HG03520 (cell line): ENCODE data around the gene RAB17.
"Not testable (repeated sequence)": the region's sequence is repeated elsewhere in the genome, so short reads cannot be mapped to it uniquely, and the experiment has no call there.

ENCODE experiments used
- ATAC-seq: cut with Tn5 transposase; IDR thresholded peaks from one replicate; pipeline ENCODE4 v1.9.1; 2021; ENCODE audit warnings: mild to moderate bottlenecking, moderate library complexity; ENCODE audit not compliant: unreplicated experiment

Gene RAB17

DNA sequence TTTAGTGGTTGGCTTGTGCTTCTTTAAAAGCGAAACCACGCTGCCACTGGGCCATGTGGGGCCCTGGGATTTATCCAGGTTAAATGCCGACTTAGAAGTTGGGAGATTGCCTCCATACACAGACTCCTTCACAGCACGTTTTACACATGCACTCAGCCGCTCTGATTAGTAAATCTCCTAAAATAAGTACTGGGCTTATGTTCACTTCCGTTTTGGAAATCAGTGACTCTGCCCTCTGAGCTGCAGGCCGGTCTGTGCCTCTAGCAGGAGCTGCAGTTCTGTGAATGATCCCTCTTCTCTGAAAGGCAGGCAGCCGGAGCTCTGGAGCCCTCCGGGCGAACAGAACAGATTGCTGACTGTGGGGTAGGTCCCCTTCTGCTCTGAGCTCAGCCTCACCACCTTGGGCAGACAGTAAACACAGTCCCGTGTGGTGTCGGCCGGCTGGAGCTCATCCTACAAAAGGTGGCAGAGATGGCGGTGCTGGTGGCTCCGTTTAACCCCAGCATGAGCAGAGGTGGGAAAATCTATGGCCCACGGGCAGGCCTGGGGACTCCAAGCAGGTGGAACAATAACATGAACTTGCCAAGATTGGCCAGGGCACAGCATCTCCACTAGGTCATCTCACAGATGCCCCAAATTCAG, 9.8 kb upstream of the RAB17 start:
- ATAC-seq: no peak

DNA sequence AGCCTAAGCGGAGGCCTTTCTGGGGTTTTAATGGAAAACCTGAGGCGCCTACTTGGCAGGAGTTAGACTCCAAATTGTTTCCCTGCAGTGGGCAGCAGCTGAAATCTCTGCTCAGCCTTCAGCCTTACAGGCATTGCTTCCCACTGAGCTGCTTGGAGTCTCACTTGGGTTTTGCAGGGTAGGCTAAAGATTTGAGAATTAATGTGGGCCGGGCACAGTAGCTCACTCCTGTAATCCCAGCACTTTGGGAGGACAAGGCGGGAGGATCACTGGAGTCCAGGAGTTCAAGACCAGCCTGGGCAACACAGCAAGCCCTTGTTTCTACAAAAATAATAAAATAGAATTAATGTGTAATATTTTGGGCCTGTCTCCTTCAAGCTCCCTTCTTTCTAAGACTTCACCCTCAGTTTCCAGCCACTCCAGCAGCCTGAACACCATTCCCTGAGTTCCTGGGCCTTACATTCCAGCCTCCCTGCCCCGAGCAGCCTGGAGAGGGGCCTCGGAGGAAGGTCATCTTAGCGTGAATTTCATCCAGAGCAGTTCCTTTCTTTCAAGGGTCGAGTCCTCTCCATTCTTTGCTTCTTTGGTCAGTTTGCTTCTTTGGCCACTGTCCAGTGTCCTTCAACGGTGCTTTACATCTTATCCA, 9.1 kb upstream of the RAB17 start:
- ATAC-seq: no peak

DNA sequence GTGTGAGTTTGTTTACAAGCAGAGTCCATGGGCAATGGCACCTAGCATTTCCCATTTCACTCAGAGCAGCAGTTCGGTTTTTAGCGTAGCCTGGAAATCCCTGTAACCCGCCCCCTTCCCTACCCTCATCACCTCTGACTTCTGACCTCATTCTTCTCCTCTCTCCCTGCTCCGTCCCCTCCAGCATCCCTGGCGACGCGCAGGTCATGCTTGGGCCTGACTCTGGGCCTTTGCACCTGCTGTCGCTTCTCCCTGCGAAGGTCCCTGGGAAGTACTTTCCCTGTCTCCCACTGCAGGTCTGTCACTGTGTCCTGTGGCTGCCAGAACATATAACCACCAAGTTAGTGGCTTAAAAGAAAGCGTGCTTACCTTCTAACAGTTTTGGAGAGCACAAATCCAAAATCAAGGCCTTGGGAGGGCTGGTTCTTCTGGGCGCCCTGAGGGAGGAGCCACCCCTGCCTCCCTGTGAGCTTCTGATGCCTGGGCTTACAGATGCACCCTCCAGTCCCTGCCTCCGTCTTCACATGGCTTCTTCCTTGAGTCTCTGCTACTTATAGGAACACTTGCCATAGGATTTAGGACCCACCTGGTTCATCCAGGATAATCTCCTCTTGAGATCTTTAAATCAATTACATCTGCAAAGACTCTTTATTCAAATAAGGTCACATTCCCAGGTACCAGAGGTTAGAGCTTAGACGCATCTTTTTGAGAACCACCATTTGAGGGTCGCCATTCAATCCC, 8.1 kb upstream of the RAB17 start:
- ATAC-seq: no peak

DNA sequence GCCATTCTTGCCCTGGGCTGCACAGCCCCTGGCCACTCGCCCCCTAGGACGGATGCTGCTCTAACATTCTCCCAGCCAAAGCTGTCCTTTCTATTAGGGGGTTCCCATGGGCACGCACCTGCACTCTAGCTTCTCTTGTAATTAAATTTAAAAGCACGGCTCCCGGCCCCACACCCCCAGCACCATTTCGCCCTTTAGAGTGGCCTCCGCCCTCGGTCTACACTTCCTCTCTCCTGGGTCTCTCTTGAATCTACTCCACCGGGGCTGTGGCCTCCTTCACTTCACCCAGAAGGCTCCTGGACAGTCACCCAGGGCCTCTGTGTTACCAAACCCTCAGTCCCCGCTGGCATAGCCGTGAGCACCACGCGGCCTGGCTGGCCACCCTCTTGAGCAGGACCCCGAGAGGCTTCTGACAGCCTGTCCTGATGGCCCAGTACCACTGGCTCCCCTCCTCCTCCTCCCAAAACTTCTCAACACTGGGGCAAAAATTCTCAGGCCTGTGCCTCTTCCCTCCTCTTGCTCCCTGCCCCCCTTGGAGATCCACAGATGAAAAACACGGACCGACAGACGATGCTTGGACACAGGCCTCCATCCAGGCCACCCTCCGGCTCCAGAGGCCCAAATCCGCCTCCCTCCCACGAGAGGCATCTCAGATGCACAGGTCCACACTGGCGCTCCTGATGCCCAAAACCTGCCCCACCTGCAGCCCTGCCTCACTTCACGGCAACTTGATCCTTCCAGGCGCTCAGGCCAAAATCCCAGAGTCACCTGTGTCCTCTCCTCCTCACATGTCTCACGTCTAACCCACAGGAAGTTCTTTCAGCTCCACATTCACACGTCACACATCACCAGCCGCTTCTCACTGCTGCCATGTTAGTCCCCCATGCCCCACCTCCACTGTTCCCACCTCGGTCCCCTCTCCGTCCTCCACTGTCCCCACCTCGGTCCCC, 6.9 kb upstream of the RAB17 start:
- ATAC-seq: no peak

DNA sequence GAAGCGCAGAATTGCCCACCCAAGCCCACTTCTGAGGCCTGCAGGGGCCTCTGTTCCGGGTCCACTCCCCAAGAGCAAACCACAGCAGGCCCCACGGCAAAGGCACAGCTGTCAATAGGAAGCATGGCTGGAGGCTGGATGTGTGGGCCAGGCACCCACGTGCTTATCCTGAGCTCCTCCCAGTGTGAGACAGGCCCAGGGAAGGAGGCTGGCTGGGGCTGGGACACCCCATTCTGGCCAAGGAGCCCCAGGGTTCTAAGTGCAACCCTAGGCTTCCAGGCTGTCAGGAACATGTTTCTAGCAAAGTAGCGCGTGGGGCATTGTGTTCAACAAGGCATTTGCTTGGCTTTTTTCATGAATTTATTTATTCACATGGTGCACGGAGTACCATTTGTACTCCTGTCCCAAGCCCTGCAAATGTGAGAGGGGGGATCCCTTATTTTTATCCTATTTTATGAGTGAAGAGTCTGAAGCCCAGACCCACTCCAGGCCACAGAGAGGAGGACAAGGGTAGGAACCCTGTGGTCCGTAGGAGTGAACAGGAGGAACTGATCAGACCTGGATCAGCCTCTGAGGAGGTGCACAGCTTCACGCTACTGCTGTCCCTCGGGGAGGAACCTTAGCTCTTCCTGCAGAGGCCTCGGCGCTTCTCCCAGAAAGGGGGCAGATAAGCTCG, 6.1 kb upstream of the RAB17 start:
- no peak for ATAC-seq

DNA sequence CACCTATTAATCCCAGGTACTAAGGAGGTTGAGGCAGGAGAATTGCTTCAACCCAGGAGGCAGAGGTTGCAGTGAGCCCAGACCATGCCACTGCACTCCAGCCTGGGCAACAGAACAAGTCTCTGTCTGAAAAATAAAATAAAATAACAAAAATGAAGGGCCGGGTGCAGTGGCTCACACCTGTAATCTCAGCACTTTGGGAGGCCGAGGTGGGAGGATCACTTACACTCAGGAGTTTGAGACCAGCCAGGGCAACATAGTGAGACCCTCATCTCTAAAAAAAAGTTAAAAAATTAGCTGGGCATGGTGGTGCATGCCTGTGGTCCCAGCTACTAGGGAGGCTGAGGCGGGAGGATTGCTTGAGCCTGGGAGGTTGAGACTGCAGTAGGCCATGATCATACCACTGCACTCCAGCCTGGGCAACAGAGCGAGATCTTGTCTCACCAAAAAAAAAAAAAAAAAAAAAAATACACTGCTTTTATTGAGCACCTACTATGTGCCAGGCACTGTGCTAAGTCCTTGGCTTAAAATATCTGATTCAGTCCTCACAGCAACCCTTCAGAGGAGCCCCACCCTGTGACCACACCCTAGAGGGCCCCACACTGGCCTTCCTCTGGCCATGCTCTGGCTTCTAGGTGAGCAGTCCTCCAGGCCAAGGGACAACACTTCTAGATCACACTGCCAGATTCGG, 5.4 kb upstream of the RAB17 start:
- not testable (repeated sequence) for ATAC-seq

DNA sequence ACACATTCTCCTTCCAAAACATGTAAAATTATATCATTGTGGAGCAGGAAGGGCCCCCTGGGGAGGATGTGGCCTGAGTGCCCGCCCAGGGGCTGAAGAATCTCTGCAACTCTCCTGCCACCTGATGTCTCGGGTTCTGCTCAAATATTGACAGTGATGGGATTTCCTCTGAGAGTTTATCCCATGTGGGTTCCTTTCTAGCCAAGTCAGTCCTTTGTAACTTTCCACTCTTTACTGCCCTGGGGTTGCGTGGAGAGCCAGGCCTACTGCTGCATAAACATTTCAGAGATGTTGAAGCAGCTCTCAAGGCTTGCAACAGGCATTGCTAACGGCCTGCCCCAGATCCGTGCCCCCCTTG, 4.0 kb upstream of the RAB17 start:
- ATAC-seq: no peak

DNA sequence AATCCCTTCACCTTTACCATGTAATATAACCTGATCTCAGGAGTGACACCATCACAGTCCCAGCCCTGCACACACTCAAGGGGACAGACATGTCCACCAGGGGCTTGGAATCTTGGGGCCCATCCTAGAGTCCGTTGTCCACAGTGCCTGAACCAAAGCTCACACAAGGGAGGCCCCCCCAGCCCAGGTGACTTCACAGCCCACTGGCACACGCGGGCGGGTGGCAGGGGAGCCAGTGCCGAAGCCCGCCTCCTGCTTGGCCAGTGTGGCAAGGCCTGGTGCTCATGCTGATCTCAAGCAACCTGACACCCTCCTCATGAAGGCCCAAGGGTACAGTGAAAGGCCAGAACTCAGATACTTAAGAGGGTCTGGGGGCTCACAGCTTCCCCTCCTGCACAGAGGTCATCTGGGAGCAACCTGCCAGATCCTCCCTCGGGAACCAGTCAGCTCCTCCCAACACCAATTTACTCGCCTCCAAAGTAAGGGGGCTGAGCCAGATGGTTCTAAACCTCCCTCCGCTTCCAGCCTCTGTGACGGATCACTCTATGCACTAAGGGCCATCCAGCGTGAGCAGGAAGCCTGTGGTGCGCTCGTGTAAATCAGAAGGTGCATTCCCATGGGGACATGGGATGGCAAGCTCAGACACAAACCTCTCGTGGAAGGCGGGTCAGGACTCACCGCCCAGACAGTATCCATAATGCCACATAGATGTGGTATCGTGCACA, 3.2 kb upstream of the RAB17 start:
- ATAC-seq: no peak

DNA sequence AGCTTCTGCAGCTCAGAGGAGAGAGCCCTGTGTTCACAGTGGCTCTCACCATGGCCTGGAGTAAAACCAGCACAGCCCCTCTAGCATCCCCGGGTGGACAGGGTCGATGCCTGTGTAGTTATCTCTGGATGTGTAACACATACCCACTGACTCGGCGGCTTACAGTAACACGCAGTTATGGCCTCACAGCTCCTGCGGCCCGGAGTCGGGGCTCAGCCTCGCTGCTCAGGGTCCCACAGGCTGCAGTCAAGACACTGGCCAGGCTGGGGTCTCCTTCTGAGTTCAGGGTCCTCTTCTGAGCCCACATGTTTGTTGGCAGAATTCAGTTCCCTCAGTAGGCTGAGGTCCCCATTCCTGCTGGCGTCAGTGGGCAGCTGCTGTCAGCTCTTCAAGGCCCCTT, 2.5 kb upstream of the RAB17 start:
- ATAC-seq: no peak

DNA sequence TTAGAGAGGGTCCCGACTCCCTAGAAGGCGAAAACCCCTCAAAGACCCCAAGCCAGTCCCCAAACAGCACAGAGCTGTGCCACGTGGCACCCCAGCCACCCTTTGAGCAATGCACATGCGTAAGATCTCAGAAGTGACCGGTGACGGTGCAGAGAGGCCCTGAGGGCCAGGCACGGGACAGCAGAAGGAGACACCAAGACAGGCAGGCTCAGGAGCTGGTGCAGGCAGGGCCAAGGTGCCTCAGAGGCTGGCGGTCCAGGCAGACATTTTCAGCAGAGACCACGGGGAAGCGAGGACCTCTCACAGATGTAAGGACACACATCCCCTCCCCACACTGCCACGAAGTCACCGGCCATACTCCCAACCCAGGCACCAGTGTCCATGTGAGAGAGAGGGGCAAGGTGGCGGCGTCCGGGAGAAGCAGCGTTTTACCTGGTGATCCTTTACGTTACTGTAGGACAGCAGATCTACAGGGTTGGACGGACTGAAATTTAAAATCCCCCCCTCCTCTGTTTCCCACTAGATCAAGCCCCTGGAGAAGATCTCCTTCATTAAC, 2.0 kb upstream of the RAB17 start:
- ATAC-seq: no peak

DNA sequence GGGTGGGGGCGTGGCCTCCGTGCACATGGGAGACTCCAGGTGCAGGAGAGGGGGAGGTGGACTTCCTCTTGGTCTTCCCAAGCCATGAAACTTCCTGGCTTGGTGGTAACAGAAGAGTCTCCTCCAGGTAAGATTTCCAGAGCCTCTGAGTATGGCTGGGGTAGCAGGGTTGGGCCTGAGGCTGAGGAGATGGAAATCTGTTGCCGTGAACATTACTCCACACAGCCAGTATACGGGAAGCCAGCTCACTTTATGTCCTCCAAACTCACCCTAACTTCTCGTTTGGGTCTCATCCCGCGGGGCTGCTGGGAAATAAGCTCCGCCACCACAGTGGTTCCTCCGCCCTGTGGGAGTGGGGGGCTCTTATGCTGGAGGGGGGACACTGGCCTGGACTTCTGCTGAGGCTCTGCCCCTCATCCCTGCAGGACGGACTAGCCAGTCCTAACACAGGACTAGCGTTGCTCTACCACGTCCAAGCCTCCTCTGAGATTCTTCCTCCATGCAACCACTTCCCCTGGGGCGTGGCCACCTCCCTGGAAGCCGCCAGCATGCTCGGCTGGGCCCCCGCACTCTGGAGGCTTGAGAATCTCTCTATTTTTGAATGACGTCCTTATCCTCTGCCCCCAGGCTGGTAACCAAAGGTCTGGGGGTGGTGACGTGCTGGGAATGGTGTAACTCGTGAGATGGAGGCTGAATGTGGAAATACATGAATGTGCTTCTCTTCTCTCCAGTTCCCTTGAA, 777 bp upstream of the RAB17 start:
- no peak for ATAC-seq

DNA sequence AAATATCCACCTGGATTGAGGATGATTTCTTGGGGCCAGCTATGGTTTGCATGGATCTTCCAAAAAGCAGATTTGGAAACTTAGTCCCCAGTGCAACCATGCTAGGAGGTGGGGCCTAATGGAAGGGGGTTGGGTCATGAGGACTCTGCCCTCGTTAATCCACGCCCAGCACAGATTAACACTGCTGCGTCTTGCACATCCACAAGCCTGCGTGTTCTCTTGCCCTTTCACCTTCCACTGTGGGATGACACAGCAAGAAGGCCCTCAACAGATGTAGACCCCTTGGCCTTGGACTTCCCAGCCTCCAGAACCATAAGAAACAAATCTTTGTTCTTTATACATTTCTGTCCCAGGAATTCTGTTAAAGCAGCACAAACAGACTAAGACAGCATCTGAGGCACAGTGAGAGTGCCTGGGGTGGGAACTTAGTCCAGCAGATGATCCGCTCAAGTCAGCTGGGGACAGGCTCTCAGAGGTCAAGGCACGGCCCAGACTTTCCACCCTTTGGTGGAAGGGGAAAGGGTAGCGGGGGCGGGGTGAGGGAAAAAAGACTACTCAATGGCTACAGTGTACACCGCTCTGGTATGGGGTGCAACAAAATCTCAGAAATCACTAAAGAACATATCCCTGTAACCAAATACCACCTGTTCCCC, 2.4 kb downstream of the RAB17 start:
- ATAC-seq: no peak

DNA sequence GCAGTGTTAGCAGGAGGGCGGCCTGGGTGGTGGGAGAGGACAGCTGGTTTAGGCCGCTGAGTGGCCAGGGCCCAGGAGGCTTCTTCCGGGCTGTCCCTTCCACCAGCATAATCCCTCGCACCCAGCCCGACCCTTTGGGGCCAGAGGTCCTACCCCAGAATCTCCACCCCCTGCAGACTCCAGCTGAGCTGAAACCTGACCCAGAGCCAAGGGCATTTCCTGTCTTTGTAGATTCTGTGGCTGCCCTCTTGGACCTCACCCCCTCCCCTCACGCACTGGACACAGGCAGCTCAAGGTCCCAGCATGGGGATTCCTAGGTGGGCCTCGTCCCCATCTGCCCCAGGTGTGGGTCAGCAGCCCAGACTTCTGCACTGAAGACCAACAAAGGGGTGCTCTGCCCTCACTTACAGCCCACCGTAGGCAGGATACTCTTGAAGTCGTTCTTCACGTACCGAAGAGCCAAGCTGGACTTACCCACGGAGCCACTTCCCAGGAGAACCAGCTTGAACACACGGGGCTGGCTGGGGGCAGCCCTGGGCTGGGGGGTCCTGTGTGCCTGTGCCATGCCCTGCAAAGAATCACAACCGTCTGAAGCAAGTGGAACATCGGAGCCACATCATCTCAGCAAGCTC, 4.8 kb downstream of the RAB17 start:
- ATAC-seq: no peak

DNA sequence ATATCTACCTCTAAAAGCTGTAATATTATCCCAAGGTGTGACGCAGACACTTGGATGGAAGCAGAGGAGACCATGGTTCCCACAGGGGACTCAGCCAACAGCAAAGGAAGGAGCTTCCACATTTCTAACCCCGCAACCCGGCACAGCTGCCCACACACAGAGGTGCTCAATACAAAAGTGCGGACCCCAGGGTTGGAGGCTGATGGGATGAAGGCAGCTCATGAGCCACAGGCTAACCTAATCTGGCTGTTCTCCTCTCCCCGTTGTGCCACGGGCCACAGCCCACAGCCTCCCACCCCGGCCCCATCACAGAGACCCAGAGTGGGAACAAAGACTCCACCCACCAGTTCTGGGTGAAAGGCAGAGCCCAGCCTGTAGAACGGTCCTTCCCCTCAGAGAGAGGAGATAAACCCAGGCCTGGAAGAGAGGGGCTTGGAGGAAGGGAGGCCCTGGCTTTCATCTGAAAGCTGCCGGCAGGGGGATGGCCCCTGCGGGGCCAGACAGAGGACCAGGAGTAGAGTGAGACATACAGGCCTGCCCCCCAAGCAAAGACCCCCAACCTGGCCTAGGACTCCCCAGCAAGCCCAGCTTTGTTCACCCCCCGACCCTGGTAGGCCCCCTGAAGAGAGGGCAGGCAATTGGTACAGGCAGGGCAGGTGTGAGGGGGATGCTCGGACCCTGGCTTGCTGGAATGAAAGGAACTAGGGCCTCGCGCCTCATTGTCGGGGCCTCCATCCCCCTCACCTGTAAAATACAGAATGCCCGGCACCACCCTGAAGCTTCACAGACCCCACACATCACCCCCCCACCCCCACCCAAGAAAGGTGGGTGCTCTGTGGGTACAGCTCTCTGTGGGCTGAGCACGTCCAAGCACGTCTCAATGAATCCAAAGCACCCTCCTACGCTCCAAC, 6.9 kb downstream of the RAB17 start:
- ATAC-seq: no peak

DNA sequence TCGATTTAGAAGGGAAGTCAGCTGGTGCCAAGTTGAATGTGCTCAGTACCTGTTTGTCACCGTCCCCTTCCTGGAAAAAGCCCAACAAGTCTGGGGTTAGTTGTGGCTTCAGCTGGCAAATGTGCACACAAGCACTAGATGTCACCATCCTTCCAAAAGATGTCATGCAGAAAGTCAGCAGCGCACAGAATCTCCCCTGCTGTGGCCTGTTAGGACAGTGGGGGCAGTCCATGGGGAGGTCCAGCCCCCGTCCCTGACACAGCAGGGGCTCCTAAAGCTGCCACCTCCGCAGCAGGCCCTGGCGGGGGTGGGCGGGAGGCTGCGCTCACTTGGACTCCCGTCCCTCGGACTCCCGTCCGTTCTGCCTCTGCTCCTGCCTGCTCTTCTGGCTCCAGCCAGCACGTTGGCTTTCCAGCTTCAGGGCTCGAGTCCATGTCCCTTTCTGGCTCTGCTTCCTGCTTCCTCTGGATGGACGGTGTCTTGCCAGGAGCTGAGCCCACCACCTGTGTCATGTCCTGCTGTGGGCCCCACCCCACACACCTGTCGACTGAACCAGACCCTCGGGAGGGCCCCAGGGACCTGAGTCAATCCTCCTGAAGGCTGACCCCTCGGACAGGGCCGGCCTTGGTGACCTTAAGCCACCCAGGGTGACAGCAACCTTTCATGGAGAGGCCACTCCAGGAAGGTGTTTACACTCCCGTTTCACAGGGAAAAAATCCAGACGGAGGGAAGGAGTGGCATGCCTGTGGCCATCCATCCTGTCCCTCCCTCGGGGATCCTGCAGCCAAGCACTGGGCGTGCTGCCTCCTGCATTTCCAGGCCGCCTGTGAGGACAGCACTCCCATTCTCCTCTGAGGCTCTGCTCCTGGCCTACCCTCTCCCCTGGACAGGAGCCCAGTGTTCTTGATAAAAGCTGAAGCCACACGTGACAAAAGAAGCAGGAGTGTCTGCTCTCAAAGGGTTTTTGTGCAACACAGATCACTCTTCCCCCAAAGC, 8.5 kb downstream of the RAB17 start:
- ATAC-seq: no peak
